GM18517 (cell line): Measurements from ENCODE around the gene BSPRY.
A peak's percentile ranks its signal among the peaks of the same experiment; 100 is the strongest.
"Not testable (repeated sequence)": the region's sequence is repeated elsewhere in the genome, so short reads cannot be mapped to it uniquely, and the experiment has no call there.

Experiments used
- ATAC-seq: cut with Tn5 transposase; IDR thresholded peaks from one replicate; pipeline ENCODE4 v1.9.1; 2021; ENCODE audit warnings: mild to moderate bottlenecking, moderate library complexity; ENCODE audit not compliant: unreplicated experiment

BSPRY gene

GRCh38 chr9:113340011-113340699 lies 9.2 kb upstream of the BSPRY start, which contains the start of gene WDR31:
Gene WDR31 (minus strand): TSS chr9:113340275. CDS start chr9:113332022, 8,253 bp downstream.
- peak; percentile 97 for ATAC-seq

- no peak for ATAC-seq
Observed at GRCh38 chr9:113341712-113342410, 7.5 kb upstream of the BSPRY start.

- ATAC-seq, result no peak
Observed at GRCh38 chr9:113343732-113344231, 5.6 kb upstream of the BSPRY start.

- no peak for ATAC-seq
Observed at GRCh38 chr9:113345190-113345589, 4.2 kb upstream of the BSPRY start.

- ATAC-seq, result no peak
Observed at GRCh38 chr9:113345671-113346070, 3.7 kb upstream of the BSPRY start.

GRCh38 chr9:113348437-113348836 lies 904 bp upstream of the BSPRY start:
- ATAC-seq, result no peak

GRCh38 chr9:113349066-113349444 lies 286 bp upstream of the BSPRY start:
- no peak for ATAC-seq

- no peak for ATAC-seq
Observed at GRCh38 chr9:113350107-113350661, 843 bp downstream of the BSPRY start.

- ATAC-seq, result peak; percentile 47
Observed at GRCh38 chr9:113350937-113351336, 1.6 kb downstream of the BSPRY start.

GRCh38 chr9:113352006-113352405 lies 2.7 kb downstream of the BSPRY start:
- ATAC-seq, result no peak

GRCh38 chr9:113352411-113352810 lies 3.1 kb downstream of the BSPRY start:
- ATAC-seq, result no peak

- no peak for ATAC-seq
Observed at GRCh38 chr9:113355040-113355596, 5.8 kb downstream of the BSPRY start.

- ATAC-seq, result no peak
Observed at GRCh38 chr9:113356686-113357292, 7.4 kb downstream of the BSPRY start.

GRCh38 chr9:113359385-113359784 lies 10.0 kb downstream of the BSPRY start:
- no peak for ATAC-seq

GRCh38 chr9:113360242-113360842 lies 11.0 kb downstream of the BSPRY start:
- ATAC-seq, result no peak

GRCh38 chr9:113361304-113362018 lies 12.1 kb downstream of the BSPRY start:
- ATAC-seq, result no peak

- no peak for ATAC-seq
Observed at GRCh38 chr9:113363336-113363735, 14.0 kb downstream of the BSPRY start.

GRCh38 chr9:113364951-113365350 lies 15.6 kb downstream of the BSPRY start:
- ATAC-seq, result no peak

- ATAC-seq, result not testable (repeated sequence)
Observed at GRCh38 chr9:113365652-113366051, 16.3 kb downstream of the BSPRY start.

GRCh38 chr9:113368348-113368981 lies 19.1 kb downstream of the BSPRY start:
- no peak for ATAC-seq
